Glomerular endothelial cell (primary cell): ENCODE results near the gene H2BK1. TPM values are rescaled to one million over a fixed set of nuclear protein-coding genes. Genes with fewer than 3 reads are reported as not detected.

Experiments used
- total RNA-seq: library from RNA; depleted of rRNA; stranded (reverse); fragments of >200 nt; gene quantifications from 2 replicates; pipeline ENCODE4 v1.2.3, GENCODE V29; 2015

The H2BK1 gene
- total RNA-seq, 1 donor from 2014 or later, result not detected

Other genes starting within 250 kb of the H2BK1 start
- gene KCNH2, start 232.2 kb downstream of the H2BK1 start, total RNA-seq, result 0.87 TPM in 1 of 2 replicates, not detected in the other
- 16.5 and 22.0 TPM in 2 replicates for gene NOS3, start 219.5 kb downstream of the H2BK1 start, total RNA-seq
- gene ATG9B, start 186.0 kb downstream of the H2BK1 start, total RNA-seq, result 0.10 TPM in 1 of 2 replicates, not detected in the other
- gene ABCB8, start 182.0 kb downstream of the H2BK1 start, total RNA-seq, result 24.5 and 47.5 TPM in 2 replicates
- gene ASIC3, start 162.0 kb downstream of the H2BK1 start, total RNA-seq, result 0.15 and 1.6 TPM in 2 replicates
- 19.1 and 21.1 TPM in 2 replicates for gene CDK5, start 152.6 kb downstream of the H2BK1 start, total RNA-seq
- 114 and 175 TPM in 2 replicates for gene SLC4A2, start 150.9 kb downstream of the H2BK1 start, total RNA-seq
- 67.0 and 81.7 TPM in 2 replicates for gene FASTK, start 129.7 kb downstream of the H2BK1 start, total RNA-seq
- gene TMUB1, start 127.0 kb downstream of the H2BK1 start, total RNA-seq, result 40.1 and 50.9 TPM in 2 replicates
- gene AGAP3, start 124.0 kb downstream of the H2BK1 start, total RNA-seq, result 70.7 and 99.7 TPM in 2 replicates
- gene GBX1, start 42.8 kb downstream of the H2BK1 start, total RNA-seq, result not detected in 2 replicates
- gene ASB10, start 23.2 kb downstream of the H2BK1 start, total RNA-seq, result not detected in 2 replicates
- 58.3 and 59.3 TPM in 2 replicates for gene ABCF2, start 16.7 kb upstream of the H2BK1 start, total RNA-seq
- gene CHPF2, start 22.0 kb upstream of the H2BK1 start, total RNA-seq, result 116 and 140 TPM in 2 replicates
- 5.5 and 5.6 TPM in 2 replicates for gene SMARCD3, start 38.2 kb upstream of the H2BK1 start, total RNA-seq
- gene NUB1, start 131.3 kb upstream of the H2BK1 start, total RNA-seq, result 39.6 and 42.1 TPM in 2 replicates
- 1.5 and 4.3 TPM in 2 replicates for gene WDR86, start 199.6 kb upstream of the H2BK1 start, total RNA-seq
- not detected in 2 replicates for gene CRYGN, start 229.7 kb upstream of the H2BK1 start, total RNA-seq